ENCODE data around the gene ZDHHC21. TPM values are rescaled to one million over a fixed set of nuclear protein-coding genes. Genes with fewer than 3 reads are reported as not detected.
A peak's percentile ranks its signal among the peaks of the same experiment; 100 is the strongest.

ZDHHC21 gene
- total and polyA plus RNA-seq, 2 donors (not counting 3 experiments of a cell fraction or from before 2014, with no cell fraction given), result 7.2 to 25.9 TPM

GRCh38 chr9:14674630-14675029 lies 18.6 kb downstream of the ZDHHC21 start:
- Histone ChIP-seq H3K9me3 (replicated peaks; ENCODE audit: control insufficient read depth, insufficient read depth, low read length) (no peaks in the 10 kb centered on the region), H3K27ac (ENCODE audit: insufficient read depth, low read depth, low read length) (no peak overlapping the region), H3K4me3 (replicated peaks in 1 of 3; ENCODE audit: insufficient read depth in 1 of 3, low read depth in 1 of 3, low read length in 3 of 3) (no peak overlapping the region), H3K4me1 (ENCODE audit: control insufficient read depth, extremely low read depth, insufficient read depth, low read length) (peaks cover 27% of the 10 kb centered on the region), H3K36me3 (ENCODE audit: control insufficient read depth in 2 of 2, extremely low read depth in 1 of 2, insufficient read depth in 2 of 2, low read length in 2 of 2) (peaks cover 0 to 17% of the 10 kb centered on the region in 2 experiments), H3K9me1 (replicated peaks; ENCODE audit: control insufficient read depth, extremely low read depth, insufficient read depth, low read length) (no peaks in the 10 kb centered on the region), H3K79me2 (ENCODE audit: control insufficient read depth, insufficient read depth, low read length) (peaks cover 47% of the 10 kb centered on the region), H4K20me1 (replicated peaks; ENCODE audit: control insufficient read depth, extremely low read depth, insufficient read depth, low read length) (no peaks in the 10 kb centered on the region), H3K4me2 (ENCODE audit: insufficient read depth, low read length) (no peak overlapping the region), H3K9ac (replicated peaks; ENCODE audit: extremely low read depth, insufficient read depth, low read length) (no peak overlapping the region), H2AFZ (ENCODE audit: low read depth, low read length) (no peak overlapping the region), H3K27me3 (ENCODE audit: control insufficient read depth in 2 of 2, insufficient read depth in 2 of 2, low read length in 2 of 2) (no peaks in the 10 kb centered on the region)
- intact Hi-C loops (cut with micrococcal nuclease), result loop anchor here (5.0 kb wide), 1 partner anchor 78 kb away; no protein-coding TSS in a partner anchor
- dilution Hi-C loops (cut with MboI; ENCODE audit: extremely low pct_ligation_motif_present, low sequenced_read_pairs), result no loop called here
- no peak for FAIRE-seq
- ChIA-PET POLR2A (no interaction called here), CTCF (interaction anchor here (1.3 to 3.2 kb wide), 2 partner anchors 13 to 94 kb away, joined by 4 to 22 read pairs; no protein-coding TSS in a partner anchor)
- no peak for TF ChIP-seq JUN (IDR thresholded peaks at IDR 0.05; ENCODE audit: borderline replicate concordance, insufficient read depth, insufficient read length, low read depth)
- TF ChIP-seq GATA2 (IDR thresholded peaks at IDR 0.05; ENCODE audit: insufficient read depth, insufficient read length, low read depth, low read length), result no peak
- no peak for TF ChIP-seq EZH2 (IDR thresholded peaks at IDR 0.05; ENCODE audit: borderline replicate concordance, low read depth, low read length, severe bottlenecking)
- no peak for TF ChIP-seq MAX (IDR thresholded peaks at IDR 0.05; ENCODE audit: insufficient read depth, insufficient read length)
- no peak for TF ChIP-seq FOS (IDR thresholded peaks at IDR 0.05; ENCODE audit: borderline replicate concordance, insufficient read depth, low read length)
- DNase-seq (ENCODE audit: low read depth, low spot score), result no peak
- no TSS peak for BruUV-seq (replicated peaks)

DNA sequence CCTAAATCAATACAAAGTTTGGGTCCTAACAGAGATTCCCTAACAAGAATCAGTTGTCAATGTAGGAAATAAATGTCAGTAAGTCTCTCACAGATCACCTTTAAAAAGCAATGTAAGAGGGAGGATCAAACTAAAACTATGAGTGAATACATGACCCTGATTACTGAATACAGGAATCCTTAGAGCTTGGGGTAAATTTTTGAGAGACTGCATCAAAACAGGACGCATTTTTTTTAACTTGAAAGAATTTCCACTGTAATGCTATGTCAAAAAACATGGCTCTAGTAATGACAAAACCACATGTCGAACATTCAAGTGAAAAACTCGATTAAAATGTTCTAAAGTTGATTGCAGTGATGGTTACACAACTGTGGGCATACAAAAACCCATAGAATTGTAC lies 21.9 kb downstream of the ZDHHC21 start:
- dilution Hi-C loops (cut with MboI; ENCODE audit: extremely low pct_ligation_motif_present, low sequenced_read_pairs) (no loop called here), intact Hi-C loops (cut with micrococcal nuclease) (loop anchor here (1.0 to 5.0 kb wide), 2 partner anchors 20 to 81 kb away; no protein-coding TSS in a partner anchor)
- no peaks in the 10 kb centered on the region for H3K27me3 ChIP-seq (ENCODE audit: control insufficient read depth in 2 of 2, insufficient read depth in 2 of 2, low read length in 2 of 2)
- H3K9me3 ChIP-seq (replicated peaks; ENCODE audit: control insufficient read depth, insufficient read depth, low read length), result no peaks in the 10 kb centered on the region
- BruUV-seq (replicated peaks), result no TSS peak
- H3K36me3 ChIP-seq (ENCODE audit: control insufficient read depth in 2 of 2, extremely low read depth in 1 of 2, insufficient read depth in 2 of 2, low read length in 2 of 2), result peaks cover 0 to 8% of the 10 kb centered on the region in 2 experiments
- H3K4me1 ChIP-seq (ENCODE audit: control insufficient read depth, extremely low read depth, insufficient read depth, low read length), result peaks cover 27% of the 10 kb centered on the region
- H4K20me1 ChIP-seq (replicated peaks; ENCODE audit: control insufficient read depth, extremely low read depth, insufficient read depth, low read length), result no peaks in the 10 kb centered on the region
- peak overlapping the region; percentile 55 for H3K9ac ChIP-seq (replicated peaks; ENCODE audit: extremely low read depth, insufficient read depth, low read length)
- TF ChIP-seq GATA2 (IDR thresholded peaks at IDR 0.05; ENCODE audit: insufficient read depth, insufficient read length, low read depth, low read length) (no peak), JUN (IDR thresholded peaks at IDR 0.05; ENCODE audit: borderline replicate concordance, insufficient read depth, insufficient read length, low read depth) (no peak), MAX (IDR thresholded peaks at IDR 0.05; ENCODE audit: insufficient read depth, insufficient read length) (no peak), CTCF (IDR thresholded peaks at IDR 0.05; ENCODE audit: extremely low read depth in 1 of 2, insufficient read depth in 1 of 2, low read depth in 1 of 2, low read length in 2 of 2) (no peak), EZH2 (IDR thresholded peaks at IDR 0.05; ENCODE audit: borderline replicate concordance, low read depth, low read length, severe bottlenecking) (no peak), POLR2A (IDR thresholded peaks at IDR 0.05; ENCODE audit: low read depth, low read length) (no peak), MYC (IDR thresholded peaks at IDR 0.05; ENCODE audit: low read depth, low read length) (no peak), FOS (IDR thresholded peaks at IDR 0.05; ENCODE audit: borderline replicate concordance, insufficient read depth, low read length) (no peak), POLR2AphosphoS5 (IDR thresholded peaks at IDR 0.05; ENCODE audit: insufficient read depth, low read depth, low read length) (no peak)
- no peak overlapping the region for H3K4me3 ChIP-seq (replicated peaks in 1 of 3; ENCODE audit: insufficient read depth in 1 of 3, low read depth in 1 of 3, low read length in 3 of 3)
- no peaks in the 10 kb centered on the region for H3K9me1 ChIP-seq (replicated peaks; ENCODE audit: control insufficient read depth, extremely low read depth, insufficient read depth, low read length)
- CTCF ChIA-PET, result interaction anchor here (0.9 to 1.7 kb wide), 5 partner anchors 10 to 97 kb away, joined by 3 to 8 read pairs (median 4); partner anchors contain the start of gene ZDHHC21
- DNase-seq (ENCODE audit: low read depth, low spot score) (no peak), FAIRE-seq (no peak)
- H2AFZ ChIP-seq (ENCODE audit: low read depth, low read length), result no peak overlapping the region
- POLR2A ChIA-PET, result no interaction called here
- peak overlapping the region; percentile 78 for H3K4me2 ChIP-seq (ENCODE audit: insufficient read depth, low read length)
- H3K27ac ChIP-seq (ENCODE audit: insufficient read depth, low read depth, low read length), result peak overlapping the region; percentile 93
- H3K79me2 ChIP-seq (ENCODE audit: control insufficient read depth, insufficient read depth, low read length), result peaks cover 26% of the 10 kb centered on the region
